Measurements from ENCODE around the gene SFI1. TPM values are rescaled to one million over a fixed set of nuclear protein-coding genes. Genes with fewer than 3 reads are reported as not detected.

SFI1 gene
- total RNA-seq, 1 donor from 2014 or later = 352 TPM

Other genes with a start within 250 kb of the SFI1 start
- 12.4 TPM in 2 replicates for gene PIK3IP1, start 204.0 kb upstream of the SFI1 start, total RNA-seq
- gene PATZ1, start 150.2 kb upstream of the SFI1 start, total RNA-seq = 33.8 and 34.7 TPM in 2 replicates
- gene DRG1, start 96.9 kb upstream of the SFI1 start, total RNA-seq = 114 and 117 TPM in 2 replicates
- 78.1 and 85.6 TPM in 2 replicates for gene EIF4ENIF1, start 6.7 kb upstream of the SFI1 start, total RNA-seq
- 44.9 and 52.1 TPM in 2 replicates for gene PISD, start 165.7 kb downstream of the SFI1 start, total RNA-seq